Measurements from ENCODE around the gene REM1. TPM values are rescaled to one million over a fixed set of nuclear protein-coding genes. Genes with fewer than 3 reads are reported as not detected.
"Not testable (repeated sequence)": the region's sequence is repeated elsewhere in the genome, so short reads cannot be mapped to it uniquely, and the experiment has no call there.

Gene REM1
- polyA plus RNA-seq, 3 donors, result 0.86 to 3.8 (median 3.7) TPM

DNA sequence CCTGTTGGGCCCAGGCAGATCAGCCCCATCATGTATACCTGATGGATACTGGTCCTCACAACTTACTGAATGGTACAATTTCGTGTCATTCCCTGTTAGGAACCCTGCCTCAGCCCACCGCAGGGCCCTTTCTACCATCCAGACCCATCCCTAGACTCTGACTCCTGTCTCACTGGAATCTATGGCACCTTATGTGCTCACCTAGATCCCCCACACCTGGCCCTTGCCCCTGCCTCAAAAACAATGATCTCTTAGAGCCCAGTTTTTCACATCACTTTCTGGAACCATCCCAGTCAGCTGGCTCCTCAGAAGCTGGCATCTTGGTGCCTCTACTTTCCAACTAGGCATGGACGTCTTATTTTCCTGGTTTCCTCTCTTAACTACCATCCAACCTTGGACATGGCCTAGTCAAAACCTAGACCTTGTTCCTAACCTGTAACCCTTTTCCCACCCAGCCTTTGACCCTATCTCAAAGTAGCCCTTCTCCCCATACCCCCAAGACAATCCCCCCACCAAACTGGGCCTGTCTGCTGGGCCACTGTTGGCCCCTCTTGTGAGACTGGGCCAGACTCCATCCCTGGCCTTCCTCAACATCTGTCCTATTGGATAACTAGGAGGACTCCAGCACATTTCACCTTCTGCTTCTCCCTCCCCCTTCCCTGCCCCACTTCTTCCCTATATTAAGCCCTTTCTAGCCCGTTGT, 40.1 kb downstream of the REM1 start:
- H3K27ac ChIP-seq (ENCODE audit: low read depth, low read length), result no peak overlapping the region

DNA sequence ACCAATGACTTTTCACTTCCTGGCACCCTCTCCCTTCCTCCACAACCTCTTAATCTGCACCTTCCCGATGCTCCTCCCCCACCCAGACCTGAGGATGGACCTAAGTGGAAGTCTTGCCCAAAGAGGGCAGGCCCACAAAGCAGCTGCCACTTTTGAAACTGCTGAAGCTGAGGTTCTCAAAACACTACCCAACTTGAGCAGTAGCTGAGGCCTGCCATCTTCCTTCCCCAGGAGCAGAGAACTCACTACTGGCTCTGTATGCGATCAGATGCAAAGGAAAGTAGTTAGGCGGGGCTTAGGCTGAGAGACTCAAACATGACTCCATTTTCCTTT, 40.7 kb downstream of the REM1 start:
- H3K27ac ChIP-seq (ENCODE audit: low read depth, low read length), result no peak overlapping the region
- 50 to 64% (median 64%) methylated on average over 3 of the region's 3 CpGs for WGBS, 3 donors

More for the DNA sequence above, 40.1 kb downstream of the REM1 start:
- WGBS, 3 donors, result 7 to 15% (median 11%) methylated on average over 4 of the region's 4 CpGs

DNA sequence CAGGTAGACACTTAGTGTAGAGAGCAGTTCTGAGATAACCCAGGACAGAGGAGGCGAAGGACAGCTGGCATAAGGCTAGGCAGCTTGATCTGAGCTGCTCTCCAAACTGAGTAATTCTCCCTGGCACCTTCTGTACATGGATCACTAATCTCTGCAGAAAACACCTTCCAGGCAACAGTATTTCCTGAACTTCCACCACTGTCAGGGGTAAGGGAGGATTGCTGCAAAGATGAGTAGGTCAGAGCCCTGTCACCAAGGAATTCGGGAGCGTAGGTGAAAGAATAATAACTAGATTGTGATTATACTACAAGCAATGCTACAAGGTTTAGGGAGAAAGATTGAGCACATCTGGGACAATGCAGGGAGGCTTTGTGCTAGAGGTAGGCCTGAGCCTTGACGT, 41.1 kb downstream of the REM1 start:
- WGBS, 3 donors, result 54 to 90% (median 86%) methylated on average over 4 of the region's 4 CpGs
- H3K27ac ChIP-seq (ENCODE audit: low read depth, low read length), result no peak overlapping the region

DNA sequence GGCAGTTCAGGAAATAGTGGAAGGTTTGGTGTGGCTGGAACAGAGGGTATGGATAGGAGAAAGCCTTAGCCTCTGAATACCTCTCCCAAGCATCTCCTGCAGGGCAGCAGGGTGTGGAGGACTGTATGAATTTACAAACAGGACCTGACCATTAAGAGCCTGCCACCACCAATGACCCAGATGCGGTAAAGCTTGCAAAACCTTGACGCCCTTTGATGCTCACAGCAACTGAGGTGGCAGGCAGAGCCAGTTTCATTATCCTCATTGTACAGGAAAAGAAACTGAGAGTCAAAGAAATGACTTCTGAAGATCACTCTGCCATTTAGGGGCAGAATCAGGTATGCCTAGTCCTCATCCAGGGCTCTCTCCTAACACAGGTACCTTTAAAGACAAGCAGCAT, 41.6 kb downstream of the REM1 start:
- no peak overlapping the region for H3K27ac ChIP-seq (ENCODE audit: low read depth, low read length)
- WGBS, 3 donors, result 64 to 79% (median 69%) methylated on average over 2 of the region's 2 CpGs

DNA sequence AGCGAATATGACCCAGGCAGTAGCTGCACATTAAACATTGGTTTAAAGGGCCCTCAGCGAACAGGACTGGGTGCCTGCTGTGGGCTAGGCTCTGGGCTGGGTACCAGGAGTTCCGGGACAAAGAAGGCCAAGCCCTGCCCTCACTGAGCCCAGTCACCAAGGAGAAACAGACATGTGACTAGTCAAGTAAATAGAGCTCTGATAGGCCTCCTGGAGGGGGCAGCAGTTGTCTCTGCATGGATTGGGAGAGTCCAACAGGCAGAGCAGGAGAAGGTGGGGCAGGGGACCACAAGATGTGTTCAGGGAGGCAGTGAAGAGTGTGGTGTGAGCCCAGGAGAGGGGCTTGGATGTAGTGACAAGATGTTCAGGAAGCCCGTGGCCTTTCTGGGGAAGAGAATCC, 42.3 kb downstream of the REM1 start:
- WGBS, 3 donors, result 41 to 66% (median 57%) methylated on average over 4 of the region's 4 CpGs
- no peak overlapping the region for H3K27ac ChIP-seq (ENCODE audit: low read depth, low read length)

DNA sequence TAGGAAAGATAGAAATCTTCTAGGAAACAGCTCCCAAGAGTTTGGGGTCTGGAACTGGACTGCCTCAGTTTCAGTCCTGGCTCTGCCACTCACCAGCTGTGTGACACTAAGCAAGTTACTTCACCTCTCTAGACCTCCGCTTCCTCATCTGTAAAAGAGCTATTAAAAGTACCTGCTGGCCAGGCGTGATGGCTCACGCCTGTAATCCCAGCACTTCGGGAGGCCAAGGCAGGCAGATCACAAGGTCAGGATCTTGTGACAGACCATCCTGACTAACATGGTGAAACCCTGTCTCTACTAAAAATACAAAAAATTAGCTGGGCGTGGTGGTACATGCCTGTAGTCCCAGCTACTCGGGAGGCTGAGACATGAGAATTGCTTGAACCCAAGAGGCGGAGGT, 46.2 kb downstream of the REM1 start:
- whole genome bisulfite sequencing, 3 donors, result 59 to 76% (median 66%) methylated on average over 7 of the region's 7 CpGs
- not testable (repeated sequence) for H3K27ac ChIP-seq (ENCODE audit: low read depth, low read length)

DNA sequence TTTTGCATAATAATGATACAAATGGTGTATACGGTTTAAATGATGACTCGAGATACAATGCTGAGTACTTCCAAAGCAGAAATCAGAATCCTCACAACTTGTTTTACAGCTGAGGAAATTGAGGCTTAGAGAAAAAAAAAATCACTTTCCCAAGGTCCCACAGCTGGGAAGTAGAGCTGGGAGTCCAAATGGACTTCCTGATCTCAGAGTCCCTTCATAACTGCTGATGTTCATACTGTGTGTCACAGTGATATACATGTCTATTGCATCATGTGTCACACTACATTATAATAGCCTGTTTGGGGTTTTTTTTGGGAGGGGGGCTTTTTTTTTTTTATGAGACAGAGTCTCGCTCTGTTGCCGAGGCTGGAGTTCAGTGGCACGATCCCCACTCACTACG, 47.6 kb downstream of the REM1 start:
- WGBS, 3 donors, result 74 to 76% (median 75%) methylated on average over 6 of the region's 6 CpGs
- H3K27ac ChIP-seq (ENCODE audit: low read depth, low read length), result no peak overlapping the region

DNA sequence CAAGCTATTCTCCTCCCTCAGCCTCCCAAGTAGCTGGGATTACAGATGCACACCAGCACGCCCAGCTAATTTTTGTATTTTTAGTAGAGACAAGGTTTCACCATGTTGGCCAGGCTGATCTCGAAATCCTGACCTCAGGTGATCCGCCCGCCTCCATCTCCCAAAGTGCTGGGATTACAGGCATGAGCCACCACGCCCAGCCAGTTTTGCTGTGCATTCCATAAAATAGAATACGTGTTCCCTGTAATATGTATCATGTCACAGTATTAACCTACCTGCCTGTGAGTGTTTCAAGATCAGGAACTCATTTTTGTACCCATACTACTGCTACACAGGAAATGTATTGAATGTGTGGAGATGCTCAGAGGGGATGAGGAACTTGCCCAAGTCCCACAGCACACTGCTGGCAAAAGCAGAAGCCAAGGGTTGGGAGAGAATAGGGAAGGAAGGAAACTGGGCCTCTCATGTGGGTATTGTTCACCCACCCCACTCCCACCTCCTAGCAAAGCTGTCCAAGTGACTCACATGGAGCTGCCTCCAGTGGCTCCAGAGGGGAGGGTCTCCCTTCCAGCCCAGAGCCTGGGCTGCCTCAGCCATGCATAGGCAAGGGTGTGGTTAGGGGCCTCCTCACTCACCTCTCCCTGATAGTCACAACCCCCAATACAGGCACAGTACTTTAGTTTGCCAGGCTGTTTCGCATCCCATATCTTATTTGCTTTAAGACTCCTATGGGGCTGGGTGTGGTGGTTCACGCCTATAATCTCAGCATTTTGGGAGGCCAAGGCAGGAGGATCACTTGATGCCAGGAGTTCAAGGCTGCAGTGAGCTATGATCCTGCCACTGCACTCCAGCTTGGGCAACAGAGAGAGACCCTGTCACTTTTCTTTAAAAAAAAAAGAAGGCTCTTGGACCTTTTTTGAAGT, 48.5 kb downstream of the REM1 start:
- no peak overlapping the region for H3K27ac ChIP-seq (ENCODE audit: low read depth, low read length)
- 49 to 79% (median 57%) methylated on average over 8 of the region's 8 CpGs for WGBS, 3 donors

DNA sequence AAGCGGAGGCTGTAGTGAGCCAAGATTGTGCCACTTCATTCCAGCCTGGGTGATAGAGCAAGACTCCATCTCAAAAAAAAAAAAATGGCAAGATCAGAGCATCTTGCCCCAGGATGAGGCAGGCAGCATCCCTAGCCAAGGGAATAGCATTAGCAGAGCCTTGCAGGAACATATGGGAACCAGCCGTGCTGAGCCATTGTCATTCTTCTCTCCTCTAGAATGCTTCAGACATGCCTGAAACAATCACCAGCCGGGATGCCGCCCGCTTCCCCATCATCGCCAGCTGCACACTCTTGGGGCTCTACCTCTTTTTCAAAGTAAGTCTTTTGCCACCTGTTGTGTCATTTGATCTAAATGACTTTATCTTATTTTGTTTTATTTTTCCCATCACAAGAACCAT, 52.2 kb downstream of the REM1 start:
- no peak overlapping the region for H3K27ac ChIP-seq (ENCODE audit: low read depth, low read length)
- WGBS, 3 donors, result 90 to 92% (median 91%) methylated on average over 6 of the region's 6 CpGs

Other genes starting within 250 kb of the REM1 start
- not detected for gene DEFB115, start 217.6 kb upstream of the REM1 start, polyA plus RNA-seq
- not detected for gene DEFB116, start 166.7 kb upstream of the REM1 start, polyA plus RNA-seq
- not detected for gene DEFB118, start 106.7 kb upstream of the REM1 start, polyA plus RNA-seq
- not detected for gene DEFB119, start 84.7 kb upstream of the REM1 start, polyA plus RNA-seq
- gene DEFB121, start 69.1 kb upstream of the REM1 start, polyA plus RNA-seq, result not detected
- gene DEFB123, start 34.7 kb upstream of the REM1 start, polyA plus RNA-seq, result not detected
- gene DEFB124, start 161 bp upstream of the REM1 start, polyA plus RNA-seq, result under 1 TPM in 2 of 3 donors, not detected in 1; 0.20 to 0.34 TPM
- gene HM13, start 39.2 kb downstream of the REM1 start, polyA plus RNA-seq, result 100 to 1,000 TPM in 2 of 3 donors, 10 to 100 TPM in 1; 69.4 to 265 (median 105) TPM
- gene ID1, start 130.0 kb downstream of the REM1 start, polyA plus RNA-seq, result 100 to 1,000 TPM in 2 of 3 donors, 10 to 100 TPM in 1; 82.2 to 436 (median 301) TPM
- 10 to 100 TPM in 1 of 3 donors, 1 to 10 TPM in 2; 2.6 to 36.0 (median 9.3) TPM for gene COX4I2, start 162.6 kb downstream of the REM1 start, polyA plus RNA-seq
- gene BCL2L1, start 247.6 kb downstream of the REM1 start, polyA plus RNA-seq, result 10 to 100 TPM; 30.8 to 64.4 (median 63.7) TPM